GM19455 (cell line): ENCODE data around the gene IGFLR1.
"Not testable (repeated sequence)": the region's sequence is repeated elsewhere in the genome, so short reads cannot be mapped to it uniquely, and the experiment has no call there.

Experiments
- ATAC-seq: cut with Tn5 transposase; IDR thresholded peaks from one replicate; pipeline ENCODE4 v1.9.1; 2021; ENCODE audit not compliant: unreplicated experiment

Gene IGFLR1

GRCh38 chr19:35712567-35713505 is 29.4 kb downstream of the IGFLR1 start:
- no peak for ATAC-seq

- ATAC-seq: no peak
These were observed 31.2 kb downstream of the IGFLR1 start for GRCh38 chr19:35710784-35711723.

GRCh38 chr19:35708391-35708790 is 33.9 kb downstream of the IGFLR1 start:
- ATAC-seq: no peak

GRCh38 chr19:35704218-35704617 is 38.0 kb downstream of the IGFLR1 start, which contains the start of gene ZBTB32:
Gene ZBTB32 (plus strand): TSS chr19:35704558. CDS start chr19:35714627, 10,069 bp downstream.
- ATAC-seq: no peak

GRCh38 chr19:35703343-35703742 is 38.9 kb downstream of the IGFLR1 start:
- ATAC-seq: no peak

GRCh38 chr19:35702223-35703012 is 39.8 kb downstream of the IGFLR1 start:
- peak; percentile 88 for ATAC-seq

- no peak for ATAC-seq
These were observed 45.4 kb downstream of the IGFLR1 start for GRCh38 chr19:35696835-35697234.

GRCh38 chr19:35695895-35696422 is 46.3 kb downstream of the IGFLR1 start:
- ATAC-seq: no peak

GRCh38 chr19:35693835-35694599 is 48.2 kb downstream of the IGFLR1 start:
- ATAC-seq: peak; percentile 57

GRCh38 chr19:35693422-35693821 is 48.8 kb downstream of the IGFLR1 start:
- no peak for ATAC-seq

GRCh38 chr19:35692010-35692409 is 50.2 kb downstream of the IGFLR1 start:
- ATAC-seq: no peak

GRCh38 chr19:35691106-35691505 is 51.1 kb downstream of the IGFLR1 start:
- ATAC-seq: not testable (repeated sequence)

- no peak for ATAC-seq
These were observed 52.4 kb downstream of the IGFLR1 start for GRCh38 chr19:35689836-35690235.
